SK-N-SH treated with all-trans-retinoic acid at 6 μM for 48 hours (cell line): Measurements from ENCODE around the gene PIGU.

Experiments
- ATAC-seq: fragments of 200-7000 bp; cut with Tn5 transposase; 3 replicates; pipeline ENCODE4 v1.9.1; 2020; ENCODE audit warnings: mild to moderate bottlenecking, moderate library complexity
- BACH2 ChIP-seq: fragments of 250-450 bp; sonication (Bioruptor Pico); IDR thresholded peaks from 2 replicates; pipeline ENCODE4 v1.9.0; 2021; ENCODE audit warnings: mild to moderate bottlenecking, borderline replicate concordance
- CREB5 ChIP-seq: fragments of 250-450 bp; sonication (Bioruptor Pico); IDR thresholded peaks from 2 replicates; pipeline ENCODE4 v1.5.1; 2020; ENCODE audit warnings: low read depth, mild to moderate bottlenecking, moderate library complexity
- CSDC2 ChIP-seq: fragments of 250-450 bp; sonication (Bioruptor Pico); IDR thresholded peaks from 2 replicates; pipeline ENCODE4 v1.5.0; 2020; ENCODE audit warnings: mild to moderate bottlenecking, moderate library complexity
- ESRRG ChIP-seq: fragments of 250-450 bp; sonication (Bioruptor Pico); IDR thresholded peaks from 2 replicates; pipeline ENCODE4 v1.6.1; 2021; ENCODE audit warnings: mild to moderate bottlenecking
- GLIS3 ChIP-seq: fragments of 250-450 bp; sonication (Bioruptor Pico); IDR thresholded peaks from 2 replicates; pipeline ENCODE4 v1.5.0; 2020; ENCODE audit warnings: mild to moderate bottlenecking, moderate library complexity
- ISL1 ChIP-seq: fragments of 250-450 bp; sonication (Bioruptor Pico); IDR thresholded peaks from 2 replicates; pipeline ENCODE4 v2.1.2; 2022; ENCODE audit warnings: mild to moderate bottlenecking, moderate library complexity
- OSR1 ChIP-seq: fragments of 250-450 bp; sonication (Bioruptor Pico); IDR thresholded peaks from 2 replicates; pipeline ENCODE4 v1.8.0; 2022; ENCODE audit warnings: moderate library complexity, mild to moderate bottlenecking, inconsistent platforms
- PATZ1 ChIP-seq: fragments of 250-450 bp; sonication (Bioruptor Pico); IDR thresholded peaks from 2 replicates; pipeline ENCODE4 v1.8.0; 2020; ENCODE audit warnings: mild to moderate bottlenecking, moderate library complexity, borderline replicate concordance
- PPARA ChIP-seq: fragments of 250-450 bp; sonication (Bioruptor Pico); IDR thresholded peaks from 2 replicates; pipeline ENCODE4 v1.5.0; 2020; ENCODE audit warnings: mild to moderate bottlenecking, borderline replicate concordance
- RARB ChIP-seq: fragments of 250-450 bp; sonication (Bioruptor Pico); IDR thresholded peaks from 2 replicates; pipeline ENCODE4 v1.8.0; 2021; ENCODE audit warnings: mild to moderate bottlenecking, moderate library complexity
- SNAI2 ChIP-seq: fragments of 250-450 bp; sonication (Bioruptor Pico); IDR thresholded peaks from 2 replicates; pipeline ENCODE4 v1.5.0; 2020; ENCODE audit warnings: mild to moderate bottlenecking, moderate library complexity
- TCF4 ChIP-seq: fragments of 250-450 bp; sonication (Bioruptor Pico); IDR thresholded peaks from 2 replicates; pipeline ENCODE4 v1.8.0; 2021; ENCODE audit warnings: mild to moderate bottlenecking, moderate library complexity, borderline replicate concordance
- TOX ChIP-seq: fragments of 250-450 bp; sonication (Bioruptor Pico); IDR thresholded peaks from 2 replicates; pipeline ENCODE4 v1.8.0; 2021; ENCODE audit warnings: mild to moderate bottlenecking, moderate library complexity, borderline replicate concordance
- TSHZ2 ChIP-seq: fragments of 250-450 bp; sonication (Bioruptor Pico); IDR thresholded peaks from 2 replicates; pipeline ENCODE4 v1.5.0; 2020; ENCODE audit warnings: mild to moderate bottlenecking, moderate library complexity
- ZC3H10 ChIP-seq: fragments of 250-450 bp; sonication (Bioruptor Pico); IDR thresholded peaks from 2 replicates; pipeline ENCODE4 v1.5.1; 2021; ENCODE audit warnings: mild to moderate bottlenecking, moderate library complexity
- ZFP3 ChIP-seq: fragments of 250-450 bp; sonication (Bioruptor Pico); IDR thresholded peaks from 2 replicates; pipeline ENCODE4 v1.5.0; 2020; ENCODE audit warnings: mild to moderate bottlenecking, moderate library complexity
- ZNF565 ChIP-seq: fragments of 450-650 bp; formaldehyde crosslinking; conservative IDR thresholded peaks from 2 replicates; pipeline ENCODE4 v1.5.0; 2020; ENCODE audit warnings: low read depth, mild to moderate bottlenecking, moderate library complexity
- ZNF70 ChIP-seq: fragments of 450-650 bp; formaldehyde crosslinking; IDR thresholded peaks from 2 replicates; pipeline ENCODE4 v1.5.0; 2020; ENCODE audit warnings: mild to moderate bottlenecking, moderate library complexity
- ZNF8 ChIP-seq: fragments of 450-650 bp; formaldehyde crosslinking; IDR thresholded peaks from 2 replicates; pipeline ENCODE4 v1.5.0; 2020; ENCODE audit warnings: mild to moderate bottlenecking, moderate library complexity
- TF ChIP-seq, protein P1 (sequence below): fragments of 250-450 bp; sonication (Bioruptor Pico); IDR thresholded peaks from 2 replicates; pipeline ENCODE4 v1.8.0; 2021; ENCODE audit warnings: low read depth, mild to moderate bottlenecking, moderate library complexity, borderline replicate concordance
- TF ChIP-seq, protein P2 (sequence below): fragments of 250-450 bp; sonication (Bioruptor Pico); IDR thresholded peaks from 2 replicates; pipeline ENCODE4 v1.5.1; 2021; ENCODE audit warnings: mild to moderate bottlenecking, moderate library complexity

The PIGU gene

DNA sequence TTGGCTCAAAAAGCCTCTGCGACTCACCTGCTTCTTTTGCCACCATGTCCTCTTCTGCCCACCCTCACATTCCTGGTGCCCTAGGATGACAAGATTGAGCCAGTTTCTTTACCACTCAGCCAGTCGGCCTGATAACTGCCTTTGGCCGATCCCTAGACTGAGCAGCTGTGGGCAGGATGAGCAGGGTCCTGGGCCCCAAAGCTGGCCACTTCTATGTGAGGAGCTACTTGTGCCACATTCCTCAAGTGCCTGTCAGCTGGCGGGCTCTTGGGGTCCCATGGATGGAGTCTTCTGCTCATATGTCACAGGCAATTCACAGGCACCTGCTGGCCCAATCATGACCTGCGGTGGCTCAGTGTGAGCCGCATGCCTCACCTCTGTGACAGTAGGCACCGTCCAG, 144.1 kb downstream of the PIGU start (continued):
- no peak for TF ChIP-seq SNAI2 (CRISPR knock-in tag)
- no peak for TF ChIP-seq GLIS3 (CRISPR knock-in tag)
- TF ChIP-seq ZNF8 (CRISPR knock-in tag), result no peak
- TF ChIP-seq PATZ1 (CRISPR knock-in tag), result no peak

- ATAC-seq, result no peak
- TF ChIP-seq TOX (CRISPR knock-in tag), result no peak
- TF ChIP-seq, protein P1, sequence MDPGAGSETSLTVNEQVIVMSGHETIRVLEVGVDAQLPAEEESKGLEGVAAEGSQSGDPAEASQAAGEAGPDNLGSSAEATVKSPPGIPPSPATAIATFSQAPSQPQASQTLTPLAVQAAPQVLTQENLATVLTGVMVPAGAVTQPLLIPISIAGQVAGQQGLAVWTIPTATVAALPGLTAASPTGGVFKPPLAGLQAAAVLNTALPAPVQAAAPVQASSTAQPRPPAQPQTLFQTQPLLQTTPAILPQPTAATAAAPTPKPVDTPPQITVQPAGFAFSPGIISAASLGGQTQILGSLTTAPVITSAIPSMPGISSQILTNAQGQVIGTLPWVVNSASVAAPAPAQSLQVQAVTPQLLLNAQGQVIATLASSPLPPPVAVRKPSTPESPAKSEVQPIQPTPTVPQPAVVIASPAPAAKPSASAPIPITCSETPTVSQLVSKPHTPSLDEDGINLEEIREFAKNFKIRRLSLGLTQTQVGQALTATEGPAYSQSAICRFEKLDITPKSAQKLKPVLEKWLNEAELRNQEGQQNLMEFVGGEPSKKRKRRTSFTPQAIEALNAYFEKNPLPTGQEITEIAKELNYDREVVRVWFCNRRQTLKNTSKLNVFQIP (CRISPR knock-in tag), result no peak
- no peak for TF ChIP-seq ISL1 (CRISPR knock-in tag)
- TF ChIP-seq ZNF8 (CRISPR knock-in tag), result no peak
- TF ChIP-seq, protein P2, sequence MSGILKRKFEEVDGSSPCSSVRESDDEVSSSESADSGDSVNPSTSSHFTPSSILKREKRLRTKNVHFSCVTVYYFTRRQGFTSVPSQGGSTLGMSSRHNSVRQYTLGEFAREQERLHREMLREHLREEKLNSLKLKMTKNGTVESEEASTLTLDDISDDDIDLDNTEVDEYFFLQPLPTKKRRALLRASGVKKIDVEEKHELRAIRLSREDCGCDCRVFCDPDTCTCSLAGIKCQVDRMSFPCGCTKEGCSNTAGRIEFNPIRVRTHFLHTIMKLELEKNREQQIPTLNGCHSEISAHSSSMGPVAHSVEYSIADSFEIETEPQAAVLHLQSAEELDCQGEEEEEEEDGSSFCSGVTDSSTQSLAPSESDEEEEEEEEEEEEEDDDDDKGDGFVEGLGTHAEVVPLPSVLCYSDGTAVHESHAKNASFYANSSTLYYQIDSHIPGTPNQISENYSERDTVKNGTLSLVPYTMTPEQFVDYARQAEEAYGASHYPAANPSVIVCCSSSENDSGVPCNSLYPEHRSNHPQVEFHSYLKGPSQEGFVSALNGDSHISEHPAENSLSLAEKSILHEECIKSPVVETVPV, result no peak
- no peak for TF ChIP-seq ZNF565 (CRISPR knock-in tag)
- TF ChIP-seq BACH2, result no peak
- TF ChIP-seq PATZ1 (CRISPR knock-in tag), result no peak
- no peak for TF ChIP-seq CSDC2 (CRISPR knock-in tag)
- TF ChIP-seq ZC3H10, result no peak
- TF ChIP-seq GLIS3 (CRISPR knock-in tag), result no peak
- TF ChIP-seq ZNF70 (CRISPR knock-in tag), result no peak
- no peak for TF ChIP-seq OSR1 (CRISPR knock-in tag)
- TF ChIP-seq TSHZ2 (CRISPR knock-in tag), result no peak
- TF ChIP-seq ESRRG (CRISPR knock-in tag), result no peak
- TF ChIP-seq, all 23 proteins: peak for 0
Measured at GRCh38 chr20:34532320-34532719, 144.6 kb downstream of the PIGU start.

- no peak for ATAC-seq
- no peak for TF ChIP-seq TCF4 (CRISPR knock-in tag)
- TF ChIP-seq CREB5 (CRISPR knock-in tag), result no peak
- no peak for TF ChIP-seq BACH2
- TF ChIP-seq PATZ1 (CRISPR knock-in tag), result no peak
- TF ChIP-seq ZNF8 (CRISPR knock-in tag), result no peak
- no peak for TF ChIP-seq ZFP3 (CRISPR knock-in tag)
- no peak for TF ChIP-seq GLIS3 (CRISPR knock-in tag)
- TF ChIP-seq ZC3H10, result no peak
- TF ChIP-seq PPARA, result no peak
- TF ChIP-seq TSHZ2 (CRISPR knock-in tag), result no peak
- TF ChIP-seq OSR1 (CRISPR knock-in tag), result no peak
- no peak for TF ChIP-seq RARB (CRISPR knock-in tag)
- no peak for TF ChIP-seq CSDC2 (CRISPR knock-in tag)
Measured at GRCh38 chr20:34531608-34532265, 145.2 kb downstream of the PIGU start.
